Panc1 (cell line): Measurements from ENCODE around the gene BCHE.

Source experiments
- CTCF ChIP-seq: fragments of 450-650 bp; IDR thresholded peaks from 2 replicates; pipeline ENCODE4 v1.5.1; 2017; ENCODE audit warnings: mild to moderate bottlenecking
- POLR2AphosphoS5 ChIP-seq: IDR thresholded peaks from 2 replicates; pipeline ENCODE4 v1.6.1; 2012; ENCODE audit warnings: mild to moderate bottlenecking, low read depth, low read length, moderate library complexity
- REST ChIP-seq, 2 experiments: IDR thresholded peaks; 2 replicates each; pipeline ENCODE4 v1.6.1; 2011 to 2012; ENCODE audit warnings: low read depth in 2 of 2, control low read depth in 1 of 2, low read length in 1 of 2, mild to moderate bottlenecking in 1 of 2, moderate library complexity in 1 of 2; ENCODE audit not compliant: insufficient read depth in 1 of 2
- SIN3A ChIP-seq: IDR thresholded peaks from 2 replicates; pipeline ENCODE4 v1.6.1; 2012; ENCODE audit warnings: low read depth, mild to moderate bottlenecking, low read length, moderate library complexity, borderline replicate concordance; ENCODE audit not compliant: insufficient read depth
- TCF7L2 ChIP-seq: IDR thresholded peaks from 2 replicates; pipeline ENCODE4 v1.6.1; 2011; ENCODE audit warnings: mild to moderate bottlenecking, low read depth, low read length, inconsistent platforms

- no peak for TF ChIP-seq CTCF
- no peak for TF ChIP-seq POLR2AphosphoS5
- TF ChIP-seq REST (IDR thresholded peaks at IDR 0.05; ENCODE audit: insufficient read depth in 1 of 2, low read depth in 2 of 2, low read length in 1 of 2), result no peak
- no peak for TF ChIP-seq TCF7L2
- TF ChIP-seq SIN3A, result no peak
Measured at GRCh38 chr3:165754219-165755007, 82.8 kb downstream of the BCHE start.
